Spleen (tissue), 11 donors: ENCODE results near the gene CSMD2. TPM values are rescaled to one million over a fixed set of nuclear protein-coding genes. Genes with fewer than 3 reads are reported as not detected.

ENCODE experiments used
- DNase-seq: peaks from one replicate; pipeline ENCODE4 v3.0.0-alpha.2; 2020
- H3K27ac ChIP-seq, 8 donors: fragments of 200-600 bp; sonication (generic) in 7 of 8; 1 replicate in 4 of 8; 2 replicates in 4 of 8; pipeline versions ENCODE4 v1.5.0 to v1.8.0; 2016 to 2021; ENCODE audit warnings: inconsistent platforms in 4 of 8, mild to moderate bottlenecking in 4 of 8, moderate library complexity in 1 of 8
- H3K27me3 ChIP-seq, 7 donors: fragments of 200-600 bp; sonication (generic) in 6 of 7; replicated peaks in 1 of 7; 1 replicate in 4 of 7; 2 replicates in 3 of 7; pipeline versions ENCODE4 v1.5.0 to v1.8.0; 2016 to 2021; ENCODE audit warnings: inconsistent platforms in 3 of 7, mild to moderate bottlenecking in 1 of 7
- H3K36me3 ChIP-seq, 6 donors: fragments of 200-600 bp; sonication (generic) in 5 of 6; 1 replicate in 4 of 6; 2 replicates in 2 of 6; pipeline versions ENCODE4 v1.5.0 to v1.8.0; 2016 to 2021; ENCODE audit warnings: inconsistent platforms in 2 of 6
- H3K4me1 ChIP-seq, 6 donors: fragments of 200-600 bp; sonication (generic) in 5 of 6; 1 replicate in 3 of 6; 2 replicates in 3 of 6; pipeline versions ENCODE4 v1.5.0 to v1.8.0; 2016 to 2021; ENCODE audit warnings: inconsistent platforms in 3 of 6
- H3K4me3 ChIP-seq, 8 donors: fragments of 200-600 bp; sonication (generic) in 7 of 8; 1 replicate in 4 of 8; 2 replicates in 4 of 8; pipeline versions ENCODE4 v1.5.0 to v1.8.0; 2016 to 2021; ENCODE audit warnings: inconsistent platforms in 4 of 8, mild to moderate bottlenecking in 4 of 8, moderate library complexity in 2 of 8
- H3K9me3 ChIP-seq, 8 donors: fragments of 200-600 bp; sonication (generic) in 7 of 8; 1 replicate in 4 of 8; 2 replicates in 4 of 8; pipeline versions ENCODE4 v1.5.0 to v1.8.0; 2016 to 2021; ENCODE audit warnings: inconsistent platforms in 4 of 8
- POLR2A ChIP-seq, 3 donors: fragments of 450-650 bp; IDR thresholded peaks; one replicate each; pipeline ENCODE4 v1.5.1; 2017; ENCODE audit warnings: antibody characterized with exemption in 3 of 3, mild to moderate bottlenecking in 1 of 3
- POLR2AphosphoS5 ChIP-seq, 3 donors: sonication (generic); formaldehyde crosslinking; IDR thresholded peaks; one replicate each; pipeline ENCODE4 v1.5.1; 2017; ENCODE audit warnings: antibody characterized with exemption in 3 of 3
- WGBS, 5 donors: extraction: QIAGEN DNeasy Blood & Tissue Kit in 3 of 5; methylation state at CpG; one replicate each; pipeline versions ENCODE4 v1.1.5 to v1.1.7; 2013 to 2018; 5-methylcytosine and 5-hydroxymethylcytosine counted together
- intact Hi-C: fragments of 100-400 bp; cut with DNase I; formaldehyde crosslinking; loops from one replicate; pipeline ENCODE4 v1.15.0; 2023; ENCODE audit warnings: low total_unique reads
- polyA plus RNA-seq, 3 donors: library from polyadenylated mRNA; stranded (reverse); fragments of 200-250 nt; gene quantifications; one replicate each; pipeline ENCODE4 v1.2.1, GENCODE V29; 2013
- total RNA-seq, 7 donors: library from RNA; depleted of rRNA in 3 of 7; stranded (reverse); fragments of >200 nt in 3 of 7; fragmentation: NEBNext Ultra II Directional in 4 of 7; extraction: Animal tissue kit (Norgen Biotek cat#: 25700) in 4 of 7; gene quantifications; one replicate each; pipeline versions ENCODE4 v1.1.0 to v1.2.1, GENCODE V29; 2016 to 2021
- TF ChIP-seq, protein P1 (sequence below), 11 experiments: fragments of 200-600 bp in 7 of 11; fragments of 450-650 bp in 4 of 11; sonication (generic) in 4 of 11; IDR thresholded peaks in 8 of 11; conservative IDR thresholded peaks in 3 of 11; 1 replicate in 7 of 11; 2 replicates in 4 of 11; pipeline versions ENCODE4 v1.4.0 to v1.8.0; 2016 to 2021; ENCODE audit warnings: antibody characterized with exemption in 11 of 11, inconsistent platforms in 4 of 11, mild to moderate bottlenecking in 1 of 11
- donor health status: healthy with polysubstance abuse.
- donor health status: DM: no; HTN: no; CAD: no; lungs with moderate emphysema.
- donor health status: DM: no; HTN: no; CAD: no.
- donor health status: Bipolar disorder and iron deficiency.
- donor health status: healthy.
- donor health status: DM: no; HTN: no; CAD: no.
- donor health status: DM: yes; HTN: yes; CAD: no.

Gene CSMD2
- total and polyA plus RNA-seq, 10 donors = 0.12 to 2.7 (median 0.96) TPM

DNA sequence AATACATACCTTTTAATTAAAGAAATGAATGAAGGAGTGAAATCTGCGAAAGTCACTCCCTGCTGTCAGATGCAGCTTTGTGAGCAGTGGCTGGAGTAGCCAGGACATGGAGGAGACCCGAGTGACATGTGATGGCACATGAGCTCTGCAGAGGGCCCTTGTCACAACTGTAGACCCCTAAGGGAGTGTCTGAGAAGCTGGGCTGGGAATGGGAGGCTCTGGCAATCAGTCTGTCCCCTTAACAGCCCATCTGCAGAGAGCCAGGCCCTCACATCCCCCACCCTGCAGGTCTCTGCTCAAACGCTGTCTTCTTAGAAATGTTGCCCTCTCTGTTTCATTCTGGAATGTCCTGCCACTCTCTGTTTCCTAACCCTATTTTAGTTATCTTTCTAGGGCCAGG is 176.9 kb downstream of the CSMD2 start:
- H3K27me3 ChIP-seq = peaks cover 0 to 21% (median 0%) of the 10 kb centered on the region in 7 donors
- 54 to 73% (median 69%) methylated on average over 3 of the region's 3 CpGs for WGBS, 5 donors
- no peak for TF ChIP-seq POLR2AphosphoS5 (IDR thresholded peaks at IDR 0.05)
- TF ChIP-seq, protein P1, sequence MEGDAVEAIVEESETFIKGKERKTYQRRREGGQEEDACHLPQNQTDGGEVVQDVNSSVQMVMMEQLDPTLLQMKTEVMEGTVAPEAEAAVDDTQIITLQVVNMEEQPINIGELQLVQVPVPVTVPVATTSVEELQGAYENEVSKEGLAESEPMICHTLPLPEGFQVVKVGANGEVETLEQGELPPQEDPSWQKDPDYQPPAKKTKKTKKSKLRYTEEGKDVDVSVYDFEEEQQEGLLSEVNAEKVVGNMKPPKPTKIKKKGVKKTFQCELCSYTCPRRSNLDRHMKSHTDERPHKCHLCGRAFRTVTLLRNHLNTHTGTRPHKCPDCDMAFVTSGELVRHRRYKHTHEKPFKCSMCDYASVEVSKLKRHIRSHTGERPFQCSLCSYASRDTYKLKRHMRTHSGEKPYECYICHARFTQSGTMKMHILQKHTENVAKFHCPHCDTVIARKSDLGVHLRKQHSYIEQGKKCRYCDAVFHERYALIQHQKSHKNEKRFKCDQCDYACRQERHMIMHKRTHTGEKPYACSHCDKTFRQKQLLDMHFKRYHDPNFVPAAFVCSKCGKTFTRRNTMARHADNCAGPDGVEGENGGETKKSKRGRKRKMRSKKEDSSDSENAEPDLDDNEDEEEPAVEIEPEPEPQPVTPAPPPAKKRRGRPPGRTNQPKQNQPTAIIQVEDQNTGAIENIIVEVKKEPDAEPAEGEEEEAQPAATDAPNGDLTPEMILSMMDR (IDR thresholded peaks at IDR 0.05 in 8 of 11, conservative IDR thresholded peaks at IDR 0.05 in 3 of 11) = no peak
- TF ChIP-seq POLR2A (IDR thresholded peaks at IDR 0.05) = no peak
- H3K4me3 ChIP-seq = no peak overlapping the region
- H3K9me3 ChIP-seq = no peaks in the 10 kb centered on the region
- H3K36me3 ChIP-seq = no peaks in the 10 kb centered on the region
- no peaks in the 10 kb centered on the region for H3K4me1 ChIP-seq
- DNase-seq = peak; percentile 44
- no peak overlapping the region for H3K27ac ChIP-seq
- intact Hi-C loops = no loop called here

DNA sequence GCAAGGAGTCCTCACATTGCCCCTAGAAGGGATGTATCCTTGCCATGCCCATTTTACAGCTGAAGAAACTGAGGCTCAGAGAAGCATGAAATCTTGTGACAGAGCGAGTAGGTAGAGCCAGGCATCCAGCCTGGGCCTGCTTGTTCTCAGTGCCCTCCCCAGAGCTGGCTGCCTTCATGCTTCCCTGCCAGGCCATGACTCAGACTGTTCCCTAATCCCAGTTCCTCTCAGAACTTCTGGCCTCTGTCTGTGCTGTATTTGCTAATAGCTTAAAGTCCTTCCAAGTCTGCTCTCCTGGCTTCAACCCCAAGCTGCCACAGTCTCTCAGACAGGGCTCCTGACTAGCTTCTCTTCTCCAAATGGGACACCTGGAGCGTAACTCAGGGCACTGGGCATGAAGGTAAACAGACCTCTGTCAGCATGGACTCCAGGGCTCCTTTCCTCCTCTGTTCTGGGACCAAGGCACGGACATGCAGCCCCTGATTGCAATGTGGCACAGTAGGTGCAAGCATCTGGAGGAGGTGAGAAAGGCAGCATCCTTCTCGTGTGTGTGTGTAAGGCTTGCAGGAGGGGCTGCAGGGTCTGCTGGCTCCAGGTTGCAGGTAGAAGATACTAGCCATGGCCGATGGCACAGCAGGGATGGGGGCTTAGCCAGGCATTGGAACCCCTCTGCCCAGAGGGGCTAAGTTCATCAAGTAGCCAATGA is 178.5 kb downstream of the CSMD2 start:
- intact Hi-C loops = no loop called here
- Histone ChIP-seq H3K27me3 (peaks cover 0 to 37% (median 0%) of the 10 kb centered on the region in 7 donors), H3K4me1 (no peaks in the 10 kb centered on the region), H3K27ac (no peak overlapping the region), H3K36me3 (no peaks in the 10 kb centered on the region), H3K4me3 (no peak overlapping the region), H3K9me3 (no peaks in the 10 kb centered on the region)
- 59 to 77% (median 75%) methylated on average over 2 to 5 of the region's 5 CpGs for WGBS, 5 donors
- TF ChIP-seq, protein P1 (IDR thresholded peaks at IDR 0.05 in 8 of 11, conservative IDR thresholded peaks at IDR 0.05 in 3 of 11) = no peak
- TF ChIP-seq POLR2AphosphoS5 (IDR thresholded peaks at IDR 0.05) = no peak
- no peak for TF ChIP-seq POLR2A (IDR thresholded peaks at IDR 0.05)
- peak; percentile 27 for DNase-seq

DNA sequence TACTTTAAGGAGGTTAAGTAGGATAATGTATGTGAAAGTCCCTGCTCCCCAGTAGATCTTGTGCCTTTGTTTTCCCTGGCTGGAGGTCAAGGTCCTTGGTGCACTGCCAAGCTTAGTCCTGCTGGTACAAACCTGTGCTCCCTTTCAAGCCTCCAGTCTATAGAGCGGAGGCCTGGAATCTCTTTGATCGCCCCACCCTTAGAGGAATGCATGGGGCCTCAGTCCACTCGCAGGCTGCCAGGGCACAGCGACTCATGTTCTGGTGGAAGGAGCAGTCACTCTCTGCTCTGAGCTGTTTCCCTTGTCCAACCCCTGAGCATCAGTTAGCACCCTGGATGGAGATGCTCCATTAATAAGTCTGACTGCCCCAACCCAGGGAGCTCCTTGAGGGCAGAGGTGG is 179.4 kb downstream of the CSMD2 start:
- no peak for TF ChIP-seq POLR2AphosphoS5 (IDR thresholded peaks at IDR 0.05)
- TF ChIP-seq, protein P1 (IDR thresholded peaks at IDR 0.05 in 8 of 11, conservative IDR thresholded peaks at IDR 0.05 in 3 of 11) = no peak
- no peak for TF ChIP-seq POLR2A (IDR thresholded peaks at IDR 0.05)
- intact Hi-C loops = no loop called here
- Histone ChIP-seq H3K27me3 (peaks cover 0 to 39% (median 0%) of the 10 kb centered on the region in 7 donors), H3K9me3 (no peaks in the 10 kb centered on the region), H3K4me1 (no peaks in the 10 kb centered on the region), H3K27ac (no peak overlapping the region), H3K4me3 (no peak overlapping the region), H3K36me3 (no peaks in the 10 kb centered on the region)
- 87 to 96% (median 88%) methylated on average over 4 of the region's 4 CpGs for WGBS, 5 donors
- peak; percentile 22 for DNase-seq

DNA sequence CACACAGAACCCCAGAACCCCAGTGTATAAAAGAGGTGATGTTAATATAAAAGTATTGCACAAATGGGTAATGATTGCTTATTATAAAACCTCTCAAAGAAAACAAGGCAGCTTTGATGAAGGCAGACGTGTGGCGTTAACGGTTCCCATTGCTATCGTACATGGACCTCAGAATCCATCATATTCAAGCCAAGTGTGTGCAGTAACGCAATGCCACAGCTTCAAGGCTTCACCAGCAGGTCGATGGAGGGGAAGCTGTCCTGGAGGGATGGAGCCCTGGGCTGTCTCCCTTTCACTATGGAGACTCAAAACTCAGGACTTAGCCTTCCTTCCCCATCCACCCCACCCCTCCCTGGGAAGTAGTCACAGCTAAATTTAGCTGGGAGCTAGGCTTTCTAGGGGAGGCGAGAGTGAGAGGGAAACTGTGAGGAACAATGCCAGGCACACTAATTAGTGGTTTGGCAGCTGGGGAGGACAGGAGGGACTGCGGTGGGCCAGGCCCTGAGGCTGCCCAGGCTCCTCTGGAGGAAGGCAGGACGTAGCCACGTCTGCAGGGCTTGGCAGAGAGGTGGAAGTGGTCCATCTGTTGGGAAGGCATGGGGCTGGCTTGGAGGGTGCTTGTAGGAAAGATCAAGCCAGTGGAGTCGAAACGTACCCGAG is 180.0 kb downstream of the CSMD2 start:
- no peak for TF ChIP-seq POLR2A (IDR thresholded peaks at IDR 0.05)
- no peak for TF ChIP-seq POLR2AphosphoS5 (IDR thresholded peaks at IDR 0.05)
- TF ChIP-seq, protein P1 (IDR thresholded peaks at IDR 0.05 in 8 of 11, conservative IDR thresholded peaks at IDR 0.05 in 3 of 11) = no peak
- Histone ChIP-seq H3K4me3 (no peak overlapping the region), H3K27ac (no peak overlapping the region), H3K27me3 (peaks cover 0 to 42% (median 0%) of the 10 kb centered on the region in 7 donors), H3K9me3 (no peaks in the 10 kb centered on the region), H3K36me3 (no peaks in the 10 kb centered on the region), H3K4me1 (no peaks in the 10 kb centered on the region)
- WGBS, 5 donors = 60 to 71% (median 64%) methylated on average over 13 of the region's 13 CpGs
- peak; percentile 32 for DNase-seq
- intact Hi-C loops = no loop called here
